Testis (tissue), 3 donors: Measurements from ENCODE around the gene LRRC49. TPM values are rescaled to one million over a fixed set of nuclear protein-coding genes. Genes with fewer than 3 reads are reported as not detected.
"Not testable (repeated sequence)": the region's sequence is repeated elsewhere in the genome, so short reads cannot be mapped to it uniquely, and the experiment has no call there.

ENCODE experiments used
- DNase-seq: peaks from one replicate; pipeline ENCODE4 v3.0.0-alpha.2; 2019
- H3K27ac ChIP-seq, 2 donors: fragments of 200-600 bp; sonication (generic); one replicate each; pipeline ENCODE4 v1.5.1; 2019
- H3K27me3 ChIP-seq: fragments of 200-600 bp; sonication (generic); one replicate; pipeline ENCODE4 v1.5.1; 2019
- H3K36me3 ChIP-seq: fragments of 200-600 bp; sonication (generic); one replicate; pipeline ENCODE4 v1.5.1; 2017; ENCODE audit warnings: low read depth; ENCODE audit errors: missing control alignments
- H3K4me1 ChIP-seq: fragments of 200-600 bp; sonication (generic); one replicate; pipeline ENCODE4 v1.5.1; 2019
- H3K4me3 ChIP-seq, 2 donors: fragments of 200-600 bp; sonication (generic); one replicate each; pipeline ENCODE4 v1.5.1; 2017 to 2019
- H3K9me3 ChIP-seq: fragments of 200-600 bp; sonication (generic); one replicate; pipeline ENCODE4 v1.5.1; 2017
- CTCF ChIP-seq, 3 experiments: fragments of 450-650 bp in 2 of 3; fragments of 200-600 bp in 1 of 3; sonication (generic) in 1 of 3; IDR thresholded peaks; one replicate each; pipeline ENCODE4 v1.5.1; 2016 to 2019; ENCODE audit warnings: antibody characterized with exemption in 3 of 3, mild to moderate bottlenecking in 2 of 3, moderate library complexity in 1 of 3
- POLR2A ChIP-seq: fragments of 450-650 bp; IDR thresholded peaks from one replicate; pipeline ENCODE4 v1.6.1; 2017; ENCODE audit warnings: antibody characterized with exemption, mild to moderate bottlenecking, moderate library complexity
- WGBS, 2 donors: methylation state at CpG; one replicate each; pipeline ENCODE4 v1.1.5; 2018; 5-methylcytosine and 5-hydroxymethylcytosine counted together
- intact Hi-C: fragments of 100-400 bp; cut with DNase I; formaldehyde crosslinking; loops from one replicate; pipeline ENCODE4 v1.15.1; 2023; ENCODE audit warnings: low total_unique reads
- polyA plus RNA-seq: library from polyadenylated mRNA; stranded (reverse); fragments of 350-450 nt; fragmentation: Illumina TruSeq; extraction: RNeasy Lipid Tissue Mini Kit (QIAGEN cat#74804); gene quantifications from one replicate; pipeline ENCODE4 v1.2.3, GENCODE V29; 2014; ENCODE audit warnings: low read depth, low replicate concordance; ENCODE audit not compliant: insufficient read depth
- total RNA-seq, 2 donors: library from RNA; depleted of rRNA; stranded (reverse); fragments of >200 nt; gene quantifications; one replicate each; pipeline ENCODE4 v1.2.3, GENCODE V29; 2016

LRRC49 gene
- total and polyA plus RNA-seq, 3 donors from 2014 or later = 19.9 to 35.4 (median 22.4) TPM

- TF ChIP-seq CTCF (IDR thresholded peaks at IDR 0.05) (no peak), POLR2A (no peak)
- DNase-seq = no peak
- Histone ChIP-seq H3K4me1 (no peaks in the 10 kb centered on the region), H3K4me3 (no peak overlapping the region), H3K36me3 (no peaks in the 10 kb centered on the region), H3K27ac (no peak overlapping the region), H3K9me3 (no peaks in the 10 kb centered on the region), H3K27me3 (no peaks in the 10 kb centered on the region)
- WGBS, 2 donors = 81 to 85% methylated on average over 2 of the region's 2 CpGs
- intact Hi-C loops = no loop called here
Measured at GRCh38 chr15:70932397-70932796, 39.8 kb downstream of the LRRC49 start.

GRCh38 chr15:70933411-70933810 is 40.8 kb downstream of the LRRC49 start:
- Histone ChIP-seq H3K27me3 (no peaks in the 10 kb centered on the region), H3K27ac (no peak overlapping the region), H3K4me1 (no peaks in the 10 kb centered on the region), H3K4me3 (no peak overlapping the region), H3K36me3 (no peaks in the 10 kb centered on the region), H3K9me3 (no peaks in the 10 kb centered on the region)
- DNase-seq = no peak
- intact Hi-C loops = no loop called here
- TF ChIP-seq CTCF (IDR thresholded peaks at IDR 0.05) (no peak), POLR2A (no peak)
- WGBS, 2 donors = 58 to 83% methylated on average over 3 of the region's 3 CpGs

GRCh38 chr15:70935631-70936030 is 43.0 kb downstream of the LRRC49 start:
- WGBS, 2 donors = 92 to 95% methylated on average over 3 of the region's 3 CpGs
- H3K27ac ChIP-seq = no peak overlapping the region
- H3K27me3 ChIP-seq = no peaks in the 10 kb centered on the region
- no peak for DNase-seq
- TF ChIP-seq CTCF (IDR thresholded peaks at IDR 0.05) (no peak), POLR2A (no peak)
- no peaks in the 10 kb centered on the region for H3K9me3 ChIP-seq
- no peaks in the 10 kb centered on the region for H3K36me3 ChIP-seq
- intact Hi-C loops = no loop called here
- H3K4me1 ChIP-seq = no peaks in the 10 kb centered on the region
- no peak overlapping the region for H3K4me3 ChIP-seq

- Histone ChIP-seq H3K4me1 (no peaks in the 10 kb centered on the region), H3K4me3 (no peak overlapping the region), H3K27ac (no peak overlapping the region), H3K36me3 (no peaks in the 10 kb centered on the region), H3K9me3 (no peaks in the 10 kb centered on the region), H3K27me3 (no peaks in the 10 kb centered on the region)
- no peak for DNase-seq
- no peak for TF ChIP-seq CTCF (IDR thresholded peaks at IDR 0.05)
- no peak for TF ChIP-seq POLR2A
- intact Hi-C loops = no loop called here
- 38 to 40% methylated on average over 4 of the region's 4 CpGs for WGBS, 2 donors
Measured at GRCh38 chr15:70936326-70936725, 43.7 kb downstream of the LRRC49 start.

GRCh38 chr15:70943285-70943684 is 50.7 kb downstream of the LRRC49 start:
- H3K9me3 ChIP-seq, H3K4me1 ChIP-seq, DNase-seq, intact Hi-C loops, H3K27me3 ChIP-seq, H3K36me3 ChIP-seq, H3K27ac ChIP-seq, H3K4me3 ChIP-seq: not testable (repeated sequence)
- 75 to 84% methylated on average over 2 of the region's 2 CpGs for WGBS, 2 donors
